ENCODE data around the gene HNMT.

Gene HNMT

DNA sequence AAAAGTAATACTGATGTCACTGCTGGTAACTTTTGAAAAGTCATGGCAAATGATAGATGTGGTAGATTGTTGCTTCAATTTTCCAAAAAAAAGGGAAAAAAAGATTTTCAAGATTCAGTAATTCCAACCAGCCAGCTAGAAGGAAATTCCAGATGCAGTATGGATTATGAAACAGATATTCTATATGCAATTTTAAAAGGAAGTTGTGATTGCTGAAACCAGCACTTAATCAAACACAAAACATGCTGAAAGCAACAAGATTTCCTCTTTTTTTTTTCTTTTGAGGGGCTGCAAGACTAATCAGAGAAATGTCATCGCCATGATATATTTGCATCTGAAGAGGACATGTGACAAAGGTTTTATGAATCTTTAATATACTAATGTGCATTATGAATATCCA, 5.1 kb upstream of the HNMT start:
- no peak for DNase-seq
- Histone ChIP-seq H3K9me3 (ENCODE audit: control insufficient read depth, low read length) (no peaks in the 10 kb centered on the region), H3K27ac (ENCODE audit: insufficient read depth, low read length, poor library complexity, severe bottlenecking) (no peak overlapping the region), H3K4me3 (ENCODE audit: insufficient read depth, low read depth, low read length, poor library complexity, severe bottlenecking) (no peak overlapping the region), H3K27me3 (replicated peaks; ENCODE audit: control insufficient read depth, insufficient read depth, low read length, poor library complexity, severe bottlenecking) (no peaks in the 10 kb centered on the region), H3K36me3 (ENCODE audit: control insufficient read depth, insufficient read depth, low read length) (no peaks in the 10 kb centered on the region), H3K4me1 (ENCODE audit: control insufficient read depth, insufficient read depth, low read length, poor library complexity, severe bottlenecking) (no peaks in the 10 kb centered on the region)

- no peaks in the 10 kb centered on the region for H3K36me3 ChIP-seq (ENCODE audit: control insufficient read depth, insufficient read depth, low read length)
- H3K9me3 ChIP-seq (ENCODE audit: control insufficient read depth, low read length) = no peaks in the 10 kb centered on the region
- H3K4me1 ChIP-seq (ENCODE audit: control insufficient read depth, insufficient read depth, low read length, poor library complexity, severe bottlenecking) = no peaks in the 10 kb centered on the region
- no peak for DNase-seq
- H3K27me3 ChIP-seq (replicated peaks; ENCODE audit: control insufficient read depth, insufficient read depth, low read length, poor library complexity, severe bottlenecking) = no peaks in the 10 kb centered on the region
- no peak overlapping the region for H3K4me3 ChIP-seq (ENCODE audit: insufficient read depth, low read depth, low read length, poor library complexity, severe bottlenecking)
- no peak overlapping the region for H3K27ac ChIP-seq (ENCODE audit: insufficient read depth, low read length, poor library complexity, severe bottlenecking)
Observed at GRCh38 chr2:137960223-137960622, 4.0 kb upstream of the HNMT start.

- no peaks in the 10 kb centered on the region for H3K4me1 ChIP-seq (ENCODE audit: control insufficient read depth, insufficient read depth, low read length, poor library complexity, severe bottlenecking)
- no peak for DNase-seq
- no peak overlapping the region for H3K4me3 ChIP-seq (ENCODE audit: insufficient read depth, low read depth, low read length, poor library complexity, severe bottlenecking)
- H3K27ac ChIP-seq (ENCODE audit: insufficient read depth, low read length, poor library complexity, severe bottlenecking) = no peak overlapping the region
- no peaks in the 10 kb centered on the region for H3K36me3 ChIP-seq (ENCODE audit: control insufficient read depth, insufficient read depth, low read length)
- no peaks in the 10 kb centered on the region for H3K27me3 ChIP-seq (replicated peaks; ENCODE audit: control insufficient read depth, insufficient read depth, low read length, poor library complexity, severe bottlenecking)
- H3K9me3 ChIP-seq (ENCODE audit: control insufficient read depth, low read length) = no peaks in the 10 kb centered on the region
Observed at GRCh38 chr2:137961602-137962001, 2.7 kb upstream of the HNMT start.

- H3K4me3 ChIP-seq (ENCODE audit: insufficient read depth, low read depth, low read length, poor library complexity, severe bottlenecking) = no peak overlapping the region
- H3K9me3 ChIP-seq (ENCODE audit: control insufficient read depth, low read length) = no peaks in the 10 kb centered on the region
- H3K4me1 ChIP-seq (ENCODE audit: control insufficient read depth, insufficient read depth, low read length, poor library complexity, severe bottlenecking) = no peaks in the 10 kb centered on the region
- no peak for DNase-seq
- H3K36me3 ChIP-seq (ENCODE audit: control insufficient read depth, insufficient read depth, low read length) = no peaks in the 10 kb centered on the region
- H3K27ac ChIP-seq (ENCODE audit: insufficient read depth, low read length, poor library complexity, severe bottlenecking) = no peak overlapping the region
- no peaks in the 10 kb centered on the region for H3K27me3 ChIP-seq (replicated peaks; ENCODE audit: control insufficient read depth, insufficient read depth, low read length, poor library complexity, severe bottlenecking)
Observed at GRCh38 chr2:137963535-137964065, 673 bp upstream of the HNMT start.

- H3K4me3 ChIP-seq (ENCODE audit: insufficient read depth, low read depth, low read length, poor library complexity, severe bottlenecking) = no peak overlapping the region
- no peaks in the 10 kb centered on the region for H3K9me3 ChIP-seq (ENCODE audit: control insufficient read depth, low read length)
- H3K27ac ChIP-seq (ENCODE audit: insufficient read depth, low read length, poor library complexity, severe bottlenecking) = no peak overlapping the region
- H3K27me3 ChIP-seq (replicated peaks; ENCODE audit: control insufficient read depth, insufficient read depth, low read length, poor library complexity, severe bottlenecking) = no peaks in the 10 kb centered on the region
- DNase-seq = no peak
- no peaks in the 10 kb centered on the region for H3K36me3 ChIP-seq (ENCODE audit: control insufficient read depth, insufficient read depth, low read length)
- H3K4me1 ChIP-seq (ENCODE audit: control insufficient read depth, insufficient read depth, low read length, poor library complexity, severe bottlenecking) = no peaks in the 10 kb centered on the region
Observed at GRCh38 chr2:137964859-137965459, 686 bp downstream of the HNMT start.

GRCh38 chr2:137966043-137966442, 1.8 kb downstream of the HNMT start:
- no peak overlapping the region for H3K4me3 ChIP-seq (ENCODE audit: insufficient read depth, low read depth, low read length, poor library complexity, severe bottlenecking)

DNA sequence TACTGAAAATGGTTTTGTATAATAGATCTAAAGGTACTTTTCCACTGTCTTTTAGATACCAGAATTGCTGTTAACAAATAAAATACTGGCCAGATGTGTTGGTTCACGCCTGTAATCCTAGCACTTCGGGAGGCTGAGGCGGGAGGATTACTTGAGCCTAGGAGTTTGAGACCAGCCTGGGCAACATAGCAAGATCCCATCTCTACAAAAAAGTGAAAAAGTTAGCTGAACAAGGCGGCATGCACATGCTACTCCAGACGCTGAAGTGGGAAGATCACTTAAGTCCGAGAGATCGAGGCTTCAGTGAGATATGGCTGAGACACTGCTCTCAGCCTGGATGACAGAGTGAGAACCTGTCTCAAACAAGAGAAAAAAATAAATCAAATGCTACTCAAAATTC, 2.8 kb downstream of the HNMT start:
- Histone ChIP-seq H3K9me3 (ENCODE audit: control insufficient read depth, low read length) (no peaks in the 10 kb centered on the region), H3K4me1 (ENCODE audit: control insufficient read depth, insufficient read depth, low read length, poor library complexity, severe bottlenecking) (no peaks in the 10 kb centered on the region), H3K27ac (ENCODE audit: insufficient read depth, low read length, poor library complexity, severe bottlenecking) (no peak overlapping the region), H3K27me3 (replicated peaks; ENCODE audit: control insufficient read depth, insufficient read depth, low read length, poor library complexity, severe bottlenecking) (no peaks in the 10 kb centered on the region), H3K36me3 (ENCODE audit: control insufficient read depth, insufficient read depth, low read length) (no peaks in the 10 kb centered on the region), H3K4me3 (ENCODE audit: insufficient read depth, low read depth, low read length, poor library complexity, severe bottlenecking) (no peak overlapping the region)
- DNase-seq = no peak

More at GRCh38 chr2:137966043-137966442, 1.8 kb downstream of the HNMT start:
- Histone ChIP-seq H3K27me3 (replicated peaks; ENCODE audit: control insufficient read depth, insufficient read depth, low read length, poor library complexity, severe bottlenecking) (no peaks in the 10 kb centered on the region), H3K36me3 (ENCODE audit: control insufficient read depth, insufficient read depth, low read length) (no peaks in the 10 kb centered on the region), H3K9me3 (ENCODE audit: control insufficient read depth, low read length) (no peaks in the 10 kb centered on the region), H3K4me1 (ENCODE audit: control insufficient read depth, insufficient read depth, low read length, poor library complexity, severe bottlenecking) (no peaks in the 10 kb centered on the region), H3K27ac (ENCODE audit: insufficient read depth, low read length, poor library complexity, severe bottlenecking) (no peak overlapping the region)
- DNase-seq = no peak

DNA sequence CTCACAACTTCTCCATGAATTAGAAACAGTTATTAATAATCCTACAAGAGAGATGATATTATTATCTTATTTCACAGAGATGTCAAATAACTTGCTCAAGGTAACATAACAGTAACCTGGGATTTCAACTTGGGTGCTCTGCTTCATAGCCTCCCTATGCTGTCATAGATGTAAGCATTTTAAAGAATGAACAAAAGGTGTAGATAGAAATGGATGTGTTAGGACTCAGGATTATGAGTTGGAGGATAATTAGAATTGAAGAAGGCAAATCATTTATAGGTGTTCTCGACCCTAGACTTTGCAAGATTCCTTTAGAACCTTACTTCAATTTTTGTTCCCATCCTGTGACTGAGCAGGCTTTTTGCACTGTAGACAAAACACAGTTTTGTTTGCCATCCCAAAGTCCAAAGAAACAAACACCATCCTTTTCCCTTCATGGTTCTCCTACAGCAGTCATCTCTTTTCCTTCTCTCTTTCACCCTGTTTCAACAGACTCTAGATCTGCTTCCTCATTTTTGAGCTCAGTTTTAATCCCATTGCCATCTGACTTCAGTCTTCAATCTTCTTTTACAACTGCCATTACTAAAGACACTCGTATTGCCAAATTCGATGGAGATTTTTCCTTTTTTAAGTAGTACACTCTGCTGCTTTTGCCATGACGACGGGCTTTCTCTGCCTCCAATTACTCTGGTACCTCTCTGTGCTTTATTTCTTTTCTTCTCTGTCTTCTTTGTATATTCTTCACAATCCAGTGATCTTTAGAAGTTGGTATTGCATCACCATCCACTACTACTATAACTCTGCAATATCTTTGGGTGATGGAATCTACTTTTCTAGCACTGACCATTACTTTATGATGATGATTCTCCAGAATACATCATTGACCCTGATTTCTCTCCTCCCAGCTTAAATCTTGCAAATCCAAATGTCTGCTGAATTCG, 4.5 kb downstream of the HNMT start:
- Histone ChIP-seq H3K36me3 (ENCODE audit: control insufficient read depth, insufficient read depth, low read length) (no peaks in the 10 kb centered on the region), H3K27ac (ENCODE audit: insufficient read depth, low read length, poor library complexity, severe bottlenecking) (no peak overlapping the region), H3K27me3 (replicated peaks; ENCODE audit: control insufficient read depth, insufficient read depth, low read length, poor library complexity, severe bottlenecking) (no peaks in the 10 kb centered on the region), H3K9me3 (ENCODE audit: control insufficient read depth, low read length) (no peaks in the 10 kb centered on the region), H3K4me1 (ENCODE audit: control insufficient read depth, insufficient read depth, low read length, poor library complexity, severe bottlenecking) (no peaks in the 10 kb centered on the region), H3K4me3 (ENCODE audit: insufficient read depth, low read depth, low read length, poor library complexity, severe bottlenecking) (no peak overlapping the region)
- no peak for DNase-seq

GRCh38 chr2:137969418-137969765, 5.1 kb downstream of the HNMT start:
- DNase-seq = no peak
- H3K4me3 ChIP-seq (ENCODE audit: insufficient read depth, low read depth, low read length, poor library complexity, severe bottlenecking) = no peak overlapping the region
- no peak overlapping the region for H3K27ac ChIP-seq (ENCODE audit: insufficient read depth, low read length, poor library complexity, severe bottlenecking)
- H3K27me3 ChIP-seq (replicated peaks; ENCODE audit: control insufficient read depth, insufficient read depth, low read length, poor library complexity, severe bottlenecking) = no peaks in the 10 kb centered on the region
- no peaks in the 10 kb centered on the region for H3K9me3 ChIP-seq (ENCODE audit: control insufficient read depth, low read length)
- H3K4me1 ChIP-seq (ENCODE audit: control insufficient read depth, insufficient read depth, low read length, poor library complexity, severe bottlenecking) = no peaks in the 10 kb centered on the region
- H3K36me3 ChIP-seq (ENCODE audit: control insufficient read depth, insufficient read depth, low read length) = no peaks in the 10 kb centered on the region

GRCh38 chr2:137969876-137970275, 5.6 kb downstream of the HNMT start:
- H3K4me3 ChIP-seq (ENCODE audit: insufficient read depth, low read depth, low read length, poor library complexity, severe bottlenecking) = no peak overlapping the region
- no peak for DNase-seq
- H3K27ac ChIP-seq (ENCODE audit: insufficient read depth, low read length, poor library complexity, severe bottlenecking) = no peak overlapping the region
- H3K36me3 ChIP-seq (ENCODE audit: control insufficient read depth, insufficient read depth, low read length) = no peaks in the 10 kb centered on the region
- H3K9me3 ChIP-seq (ENCODE audit: control insufficient read depth, low read length) = no peaks in the 10 kb centered on the region
- H3K4me1 ChIP-seq (ENCODE audit: control insufficient read depth, insufficient read depth, low read length, poor library complexity, severe bottlenecking) = no peaks in the 10 kb centered on the region
- H3K27me3 ChIP-seq (replicated peaks; ENCODE audit: control insufficient read depth, insufficient read depth, low read length, poor library complexity, severe bottlenecking) = no peaks in the 10 kb centered on the region
